Measurements from ENCODE around the gene FAM229A. TPM values are rescaled to one million over a fixed set of nuclear protein-coding genes. Genes with fewer than 3 reads are reported as not detected.

FAM229A gene
- total RNA-seq, 1 donor from 2014 or later, result 12.9 TPM

- peak overlapping the region; percentile 9 for H3K27ac Mint-ChIP-seq
- no peaks in the 10 kb centered on the region for H3K36me3 Mint-ChIP-seq
- H3K27me3 Mint-ChIP-seq (ENCODE audit: low read depth), result peaks cover 2% of the 10 kb centered on the region
- H3K4me1 Mint-ChIP-seq, result peaks cover 17% of the 10 kb centered on the region
- no peak for DNase-seq (ENCODE audit: low spot score in 2 of 2, unreplicated experiment in 2 of 2)
- no peaks in the 10 kb centered on the region for H3K9me3 Mint-ChIP-seq
- H3K4me3 Mint-ChIP-seq, result no peak overlapping the region
- no peak for TF ChIP-seq CTCF (IDR thresholded peaks at IDR 0.05; ENCODE audit: unreplicated experiment)
Measured at GRCh38 chr1:32341971-32342370, 20.3 kb downstream of the FAM229A start.

- Mint-ChIP-seq H3K4me1 (peaks cover 13% of the 10 kb centered on the region), H3K9me3 (no peaks in the 10 kb centered on the region), H3K27me3 (ENCODE audit: low read depth) (peaks cover 2% of the 10 kb centered on the region), H3K4me3 (no peak overlapping the region), H3K27ac (peak overlapping the region; percentile 30), H3K36me3 (no peaks in the 10 kb centered on the region)
- TF ChIP-seq CTCF (IDR thresholded peaks at IDR 0.05; ENCODE audit: unreplicated experiment), result no peak
- DNase-seq (ENCODE audit: low spot score in 2 of 2, unreplicated experiment in 2 of 2), result no peak
Measured at GRCh38 chr1:32341186-32341757, 21.0 kb downstream of the FAM229A start.

GRCh38 chr1:32339363-32339978 is 22.8 kb downstream of the FAM229A start:
- peaks cover 5% of the 10 kb centered on the region for H3K4me1 Mint-ChIP-seq
- H3K36me3 Mint-ChIP-seq, result no peaks in the 10 kb centered on the region
- peaks cover 2% of the 10 kb centered on the region for H3K27me3 Mint-ChIP-seq (ENCODE audit: low read depth)
- no peak for TF ChIP-seq CTCF (IDR thresholded peaks at IDR 0.05; ENCODE audit: unreplicated experiment)
- no peak overlapping the region for H3K4me3 Mint-ChIP-seq
- H3K27ac Mint-ChIP-seq, result no peak overlapping the region
- no peaks in the 10 kb centered on the region for H3K9me3 Mint-ChIP-seq
- DNase-seq (ENCODE audit: low spot score in 2 of 2, unreplicated experiment in 2 of 2), result no peak

GRCh38 chr1:32338637-32339145 is 23.6 kb downstream of the FAM229A start:
- Mint-ChIP-seq H3K4me1 (peaks cover 12% of the 10 kb centered on the region), H3K27ac (no peak overlapping the region), H3K9me3 (no peaks in the 10 kb centered on the region), H3K36me3 (peaks cover 4% of the 10 kb centered on the region), H3K27me3 (ENCODE audit: low read depth) (peaks cover 2% of the 10 kb centered on the region), H3K4me3 (peak overlapping the region; percentile 7)
- no peak for DNase-seq (ENCODE audit: low spot score in 2 of 2, unreplicated experiment in 2 of 2)
- no peak for TF ChIP-seq CTCF (IDR thresholded peaks at IDR 0.05; ENCODE audit: unreplicated experiment)

- TF ChIP-seq CTCF (IDR thresholded peaks at IDR 0.05; ENCODE audit: unreplicated experiment), result no peak
- peaks cover 18% of the 10 kb centered on the region for H3K4me1 Mint-ChIP-seq
- peaks cover 8% of the 10 kb centered on the region for H3K36me3 Mint-ChIP-seq
- no peaks in the 10 kb centered on the region for H3K9me3 Mint-ChIP-seq
- peaks cover 2% of the 10 kb centered on the region for H3K27me3 Mint-ChIP-seq (ENCODE audit: low read depth)
- DNase-seq (ENCODE audit: low spot score in 2 of 2, unreplicated experiment in 2 of 2), result no peak
- H3K27ac Mint-ChIP-seq, result no peak overlapping the region
- H3K4me3 Mint-ChIP-seq, result peak overlapping the region; percentile 7
Measured at GRCh38 chr1:32337855-32338636, 24.2 kb downstream of the FAM229A start.

Measured in mesothelial cell of epicardium (in vitro differentiated cells).